ENCODE results near the gene NPTX1.

The NPTX1 gene

DNA sequence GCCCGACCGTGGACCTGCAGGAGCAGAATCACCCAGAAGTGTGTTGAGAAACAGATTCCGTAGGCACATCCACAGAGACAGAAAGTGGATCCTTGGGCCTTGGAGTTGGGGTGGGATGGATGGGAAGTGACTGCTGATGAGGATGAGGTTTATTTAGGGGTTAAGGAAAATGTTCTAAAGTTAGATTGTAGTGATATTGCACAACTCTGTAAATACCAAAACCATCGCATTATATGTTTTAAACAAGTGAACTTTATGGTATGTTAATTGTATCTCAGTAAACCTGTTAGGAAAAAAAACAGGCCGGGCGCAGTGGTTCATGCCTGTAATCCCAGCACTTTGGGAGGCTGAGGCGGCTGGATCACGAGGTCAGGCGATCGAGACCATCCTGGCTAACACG, 57.8 kb downstream of the NPTX1 start:
- Histone ChIP-seq H2AFZ (ENCODE audit: low read depth) (no peak overlapping the region), H3K36me3 (ENCODE audit: insufficient read depth) (no peaks in the 10 kb centered on the region), H3K27me3 (ENCODE audit: insufficient read depth, low read depth) (peaks cover 15% of the 10 kb centered on the region), H4K20me1 (ENCODE audit: insufficient read depth) (no peaks in the 10 kb centered on the region), H3K4me2 (no peak overlapping the region), H3K4me3 (IDR thresholded peaks at IDR 0.05; ENCODE audit: insufficient read depth, low read depth, low read length) (no peak overlapping the region), H3K4me1 (ENCODE audit: low read depth, poor library complexity, severe bottlenecking) (peaks cover 11% of the 10 kb centered on the region), H3K79me2 (ENCODE audit: insufficient read depth, low read depth) (no peaks in the 10 kb centered on the region), H3K9ac (no peak overlapping the region), H3K27ac (no peak overlapping the region)
- TF ChIP-seq, protein P1, sequence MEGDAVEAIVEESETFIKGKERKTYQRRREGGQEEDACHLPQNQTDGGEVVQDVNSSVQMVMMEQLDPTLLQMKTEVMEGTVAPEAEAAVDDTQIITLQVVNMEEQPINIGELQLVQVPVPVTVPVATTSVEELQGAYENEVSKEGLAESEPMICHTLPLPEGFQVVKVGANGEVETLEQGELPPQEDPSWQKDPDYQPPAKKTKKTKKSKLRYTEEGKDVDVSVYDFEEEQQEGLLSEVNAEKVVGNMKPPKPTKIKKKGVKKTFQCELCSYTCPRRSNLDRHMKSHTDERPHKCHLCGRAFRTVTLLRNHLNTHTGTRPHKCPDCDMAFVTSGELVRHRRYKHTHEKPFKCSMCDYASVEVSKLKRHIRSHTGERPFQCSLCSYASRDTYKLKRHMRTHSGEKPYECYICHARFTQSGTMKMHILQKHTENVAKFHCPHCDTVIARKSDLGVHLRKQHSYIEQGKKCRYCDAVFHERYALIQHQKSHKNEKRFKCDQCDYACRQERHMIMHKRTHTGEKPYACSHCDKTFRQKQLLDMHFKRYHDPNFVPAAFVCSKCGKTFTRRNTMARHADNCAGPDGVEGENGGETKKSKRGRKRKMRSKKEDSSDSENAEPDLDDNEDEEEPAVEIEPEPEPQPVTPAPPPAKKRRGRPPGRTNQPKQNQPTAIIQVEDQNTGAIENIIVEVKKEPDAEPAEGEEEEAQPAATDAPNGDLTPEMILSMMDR (conservative IDR thresholded peaks at IDR 0.05; ENCODE audit: low read depth, low read length): no peak
